Measurements from ENCODE around the gene SLC6A14. TPM values are rescaled to one million over a fixed set of nuclear protein-coding genes. Genes with fewer than 3 reads are reported as not detected.

Gene SLC6A14
- total RNA-seq, 2 experiments from 2014 or later, result not detected

DNA sequence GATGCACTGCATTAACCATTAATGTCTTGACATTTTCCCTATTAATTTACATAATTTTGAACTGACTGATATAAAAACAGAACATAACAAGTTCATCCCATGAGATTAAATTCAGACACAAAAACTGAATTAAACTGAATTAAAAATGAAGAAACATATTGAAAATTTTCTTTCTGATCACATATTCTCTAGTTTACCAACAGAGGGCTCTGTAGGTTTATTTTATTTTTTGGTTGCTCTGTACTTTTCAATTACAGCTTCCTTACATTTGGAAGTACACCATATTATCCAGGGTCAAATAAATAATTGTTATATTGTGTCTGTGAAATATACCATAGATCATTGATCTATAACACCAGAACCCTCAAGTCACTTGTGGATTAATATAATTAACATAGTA lies 53.7 kb downstream of the SLC6A14 start:
- no peak for ATAC-seq (ENCODE audit: poor library complexity)
- Histone ChIP-seq H3K4me3 (ENCODE audit: low read length) (no peak overlapping the region), H3K27me3 (ENCODE audit: control insufficient read depth in 1 of 2, insufficient read depth in 2 of 2, low read length in 2 of 2) (no peaks in the 10 kb centered on the region), H3K9me3 (ENCODE audit: control insufficient read depth in 1 of 2, insufficient read depth in 1 of 2, low read length in 2 of 2) (no peaks in the 10 kb centered on the region), H3K27ac (ENCODE audit: low read depth in 1 of 2, low read length in 2 of 2) (no peak overlapping the region), H3K4me1 (ENCODE audit: insufficient read depth, low read length) (no peaks in the 10 kb centered on the region), H3K36me3 (ENCODE audit: insufficient read depth, low read length) (no peaks in the 10 kb centered on the region)
- Mint-ChIP-seq H3K4me3 (no peak overlapping the region), H3K27me3 (no peaks in the 10 kb centered on the region), H3K4me1 (ENCODE audit: low read depth) (no peaks in the 10 kb centered on the region), H3K36me3 (ENCODE audit: low read depth) (no peaks in the 10 kb centered on the region), H3K27ac (no peak overlapping the region), H3K9me3 (peaks cover 5% of the 10 kb centered on the region)
- DNase-seq, result no peak
- ChIA-PET POLR2A (no interaction called here), CTCF (no interaction called here)
- intact Hi-C loops (cut with DNase I, micrococcal nuclease), result no loop called here
- TF ChIP-seq CTCF (IDR thresholded peaks at IDR 0.05), result no peak

GRCh38 chrX:116493271-116493670 lies 56.9 kb downstream of the SLC6A14 start:
- Histone ChIP-seq H3K9me3 (ENCODE audit: control insufficient read depth in 1 of 2, insufficient read depth in 1 of 2, low read length in 2 of 2) (no peaks in the 10 kb centered on the region), H3K27me3 (ENCODE audit: control insufficient read depth in 1 of 2, insufficient read depth in 2 of 2, low read length in 2 of 2) (no peaks in the 10 kb centered on the region), H3K27ac (ENCODE audit: low read depth in 1 of 2, low read length in 2 of 2) (no peak overlapping the region), H3K36me3 (ENCODE audit: insufficient read depth, low read length) (no peaks in the 10 kb centered on the region), H3K4me3 (ENCODE audit: low read length) (no peak overlapping the region), H3K4me1 (ENCODE audit: insufficient read depth, low read length) (no peaks in the 10 kb centered on the region)
- CTCF ChIA-PET, result no interaction called here
- H3K9me3 Mint-ChIP-seq, result no peaks in the 10 kb centered on the region
- H3K4me3 Mint-ChIP-seq, result no peak overlapping the region
- no peak for DNase-seq
- H3K4me1 Mint-ChIP-seq (ENCODE audit: low read depth), result no peaks in the 10 kb centered on the region
- no peak for TF ChIP-seq CTCF (IDR thresholded peaks at IDR 0.05)
- POLR2A ChIA-PET, result no interaction called here
- ATAC-seq (ENCODE audit: poor library complexity), result no peak
- H3K27me3 Mint-ChIP-seq, result no peaks in the 10 kb centered on the region
- intact Hi-C loops (cut with DNase I, micrococcal nuclease), result no loop called here
- H3K27ac Mint-ChIP-seq, result no peak overlapping the region
- no peaks in the 10 kb centered on the region for H3K36me3 Mint-ChIP-seq (ENCODE audit: low read depth)

DNA sequence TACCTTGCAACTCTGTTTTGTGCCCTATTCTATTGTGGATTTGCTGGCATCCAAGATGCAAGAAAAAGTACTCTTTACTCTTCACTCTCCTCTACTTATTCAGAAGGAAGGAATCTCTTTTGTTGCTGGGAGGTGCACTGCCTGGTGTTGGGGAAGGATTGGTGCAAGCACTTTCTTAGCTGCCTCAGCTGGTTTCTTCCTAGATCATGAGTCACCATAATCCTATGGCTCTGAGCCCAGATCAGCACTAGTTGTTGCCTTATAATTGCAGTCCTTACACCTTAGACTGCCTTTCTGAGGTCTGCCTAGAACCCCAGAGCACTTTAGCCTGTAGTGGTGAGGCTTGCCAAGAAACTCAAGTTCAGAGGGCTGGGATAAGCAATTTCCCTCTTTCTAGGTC lies 63.4 kb downstream of the SLC6A14 start:
- Mint-ChIP-seq H3K4me1 (ENCODE audit: low read depth) (no peaks in the 10 kb centered on the region), H3K4me3 (no peak overlapping the region), H3K9me3 (no peaks in the 10 kb centered on the region), H3K36me3 (ENCODE audit: low read depth) (no peaks in the 10 kb centered on the region), H3K27me3 (no peaks in the 10 kb centered on the region), H3K27ac (no peak overlapping the region)
- Histone ChIP-seq H3K4me3 (ENCODE audit: low read length) (no peak overlapping the region), H3K27ac (ENCODE audit: low read depth in 1 of 2, low read length in 2 of 2) (no peak overlapping the region), H3K36me3 (ENCODE audit: insufficient read depth, low read length) (no peaks in the 10 kb centered on the region), H3K9me3 (ENCODE audit: control insufficient read depth in 1 of 2, insufficient read depth in 1 of 2, low read length in 2 of 2) (no peaks in the 10 kb centered on the region), H3K27me3 (ENCODE audit: control insufficient read depth in 1 of 2, insufficient read depth in 2 of 2, low read length in 2 of 2) (no peaks in the 10 kb centered on the region), H3K4me1 (ENCODE audit: insufficient read depth, low read length) (no peaks in the 10 kb centered on the region)
- ChIA-PET CTCF (no interaction called here), POLR2A (no interaction called here)
- DNase-seq, result no peak
- intact Hi-C loops (cut with DNase I, micrococcal nuclease), result no loop called here
- no peak for ATAC-seq (ENCODE audit: poor library complexity)
- no peak for TF ChIP-seq CTCF (IDR thresholded peaks at IDR 0.05)

Other genes starting within 250 kb of the SLC6A14 start
- gene CT83, start 26.4 kb downstream of the SLC6A14 start, total RNA-seq, result not detected

Measured in CD4-positive, alpha-beta T cell (primary cell).